GM19468 (cell line): ENCODE data around the gene ASXL1.
"Not testable (repeated sequence)": the region's sequence is repeated elsewhere in the genome, so short reads cannot be mapped to it uniquely, and the experiment has no call there.

Source experiments
- ATAC-seq: cut with Tn5 transposase; IDR thresholded peaks from one replicate; pipeline ENCODE4 v1.9.1; 2021; ENCODE audit warnings: mild to moderate bottlenecking, moderate library complexity, moderate number of reproducible peaks; ENCODE audit not compliant: unreplicated experiment; ENCODE audit errors: extremely low read depth

ASXL1 gene

DNA sequence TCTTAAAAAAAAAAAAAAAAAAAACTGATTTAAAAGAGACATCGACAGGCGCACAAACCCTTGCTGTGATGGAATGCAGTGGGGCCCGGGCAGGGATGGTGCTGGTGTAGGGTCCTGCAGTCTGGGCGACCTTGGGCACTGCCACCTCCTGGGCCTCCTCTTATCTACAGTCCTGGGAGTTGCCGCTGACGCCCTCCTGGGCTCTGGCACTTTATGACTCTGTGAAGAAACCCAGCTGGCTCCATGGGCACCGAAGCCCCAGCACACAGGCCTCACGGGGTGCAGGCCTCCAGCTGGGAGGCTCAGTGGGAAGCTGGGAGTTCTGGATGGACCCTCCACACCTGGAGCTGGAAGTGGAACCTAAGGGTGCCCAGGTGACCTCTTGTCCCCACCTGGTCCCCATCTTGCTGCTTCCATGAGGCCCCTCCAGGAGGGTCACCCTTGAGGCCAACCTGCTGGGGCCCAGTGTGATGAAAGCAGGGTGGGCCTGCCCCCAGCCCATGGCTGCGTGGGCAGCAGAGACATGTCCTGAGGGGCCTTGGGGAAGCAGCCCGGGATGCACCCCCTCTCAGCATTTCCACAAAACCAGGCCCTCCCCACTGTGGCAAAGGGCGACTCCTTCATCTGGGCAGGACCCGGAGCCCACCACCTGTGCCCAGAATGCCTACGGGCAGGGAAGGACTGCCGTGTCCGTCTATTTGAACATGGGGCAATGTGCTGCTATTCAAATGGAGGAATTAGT lies 104.9 kb downstream of the ASXL1 start:
- ATAC-seq: no peak

DNA sequence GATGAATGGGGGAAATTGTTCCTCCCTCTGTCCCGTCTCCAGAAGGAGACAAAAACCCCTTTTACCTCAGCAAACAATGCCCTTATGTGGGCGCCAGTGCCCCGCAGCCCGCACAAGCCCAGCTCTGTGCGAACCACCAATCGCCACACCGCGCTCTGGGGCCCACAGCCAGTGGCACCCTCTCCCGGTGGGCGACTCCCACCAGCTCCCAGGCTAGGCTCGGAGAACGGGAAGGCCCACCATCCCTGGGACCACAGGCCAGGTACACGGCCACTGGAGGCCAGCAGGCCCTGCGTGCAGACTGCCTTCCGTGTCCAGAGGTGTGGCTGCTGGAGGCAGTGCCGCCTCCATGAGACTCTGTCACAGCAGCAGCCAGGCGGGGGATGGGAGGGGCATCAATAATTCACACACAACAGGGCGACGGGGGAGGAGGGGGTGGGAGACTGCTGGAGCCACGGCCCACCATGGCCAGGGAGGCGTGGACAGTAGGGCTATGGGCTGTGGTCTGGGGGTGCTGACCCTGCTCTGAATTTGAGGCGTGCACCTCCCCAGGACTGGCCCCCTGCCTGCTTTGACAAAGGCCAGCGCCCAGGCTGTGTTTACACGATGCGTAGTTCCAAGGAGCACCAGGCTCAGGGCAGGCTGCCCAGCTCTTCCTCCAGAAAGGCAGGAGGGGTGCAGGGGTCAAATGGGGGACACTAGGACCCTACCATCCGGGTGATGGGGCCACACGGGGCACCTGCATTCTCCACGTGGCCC lies 105.7 kb downstream of the ASXL1 start:
- no peak for ATAC-seq

DNA sequence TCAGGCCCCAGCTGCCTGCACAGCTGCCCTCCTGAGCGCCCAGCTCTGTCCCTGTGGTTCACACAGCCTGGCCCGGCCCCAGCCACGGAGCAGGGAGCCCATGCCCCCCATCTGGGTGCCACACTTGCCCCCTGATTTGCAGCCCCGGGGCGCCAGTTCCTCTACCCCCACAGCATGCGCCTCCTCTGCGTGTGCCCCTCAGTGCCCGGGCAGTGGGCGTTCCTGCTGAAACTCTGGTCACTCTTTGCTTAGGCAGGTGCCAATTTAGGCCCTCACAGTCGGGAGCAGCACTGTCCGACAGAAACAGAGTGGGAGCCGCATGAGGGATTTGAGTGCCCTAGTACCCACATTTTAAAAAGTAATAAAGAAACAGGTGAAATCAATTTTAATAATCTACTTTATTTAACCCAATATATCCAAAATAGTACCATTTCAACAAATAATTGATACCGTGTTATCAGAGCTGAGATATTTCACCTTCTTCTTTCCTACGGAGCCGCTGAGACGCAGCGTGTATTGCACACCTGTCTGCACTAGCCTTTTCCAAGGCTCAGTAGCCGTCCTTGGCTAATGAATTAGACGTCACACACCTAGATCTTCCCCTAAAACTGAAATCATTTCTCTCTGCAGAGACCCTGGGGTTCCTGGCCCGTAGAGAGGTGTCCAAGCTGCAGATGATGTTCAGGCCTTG lies 106.4 kb downstream of the ASXL1 start:
- ATAC-seq: no peak

DNA sequence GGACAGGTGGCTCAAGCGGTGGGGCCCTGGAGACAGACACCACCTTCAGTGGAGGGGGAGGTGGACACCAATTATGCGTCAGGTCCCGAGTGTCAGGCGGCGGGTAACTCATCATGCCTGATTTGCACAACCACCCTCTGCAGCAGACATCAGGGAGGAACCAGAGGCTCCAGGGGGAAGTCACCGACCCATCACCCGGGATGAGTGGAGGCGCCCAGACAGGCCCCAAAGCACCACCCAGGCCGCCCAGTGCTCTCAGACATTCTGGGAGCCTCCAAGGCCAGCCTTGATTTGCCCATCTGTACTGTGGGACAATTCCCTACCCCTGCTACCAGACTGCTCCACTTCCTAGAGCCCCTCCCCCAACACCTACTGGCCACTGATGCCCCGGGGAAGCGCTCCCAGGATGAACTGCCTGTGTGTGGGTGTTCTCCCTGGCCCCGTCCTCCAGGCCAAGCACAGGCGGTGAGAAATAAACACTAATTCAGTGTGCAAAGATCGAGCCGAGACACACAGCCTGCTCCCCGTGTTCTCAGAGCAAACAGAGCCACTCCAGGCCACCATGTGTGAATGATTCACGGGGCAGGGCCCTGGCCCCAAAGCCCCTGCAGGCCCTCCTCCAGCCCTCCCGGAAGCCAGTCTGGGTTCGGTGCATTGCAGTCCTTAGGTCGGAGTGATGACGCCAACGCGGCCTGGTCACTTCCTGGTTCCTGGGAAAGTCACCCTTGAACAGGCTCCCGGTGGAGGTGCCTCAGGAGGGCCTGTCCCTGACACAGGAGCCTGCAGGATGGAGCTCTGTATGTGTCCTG lies 107.2 kb downstream of the ASXL1 start:
- no peak for ATAC-seq

DNA sequence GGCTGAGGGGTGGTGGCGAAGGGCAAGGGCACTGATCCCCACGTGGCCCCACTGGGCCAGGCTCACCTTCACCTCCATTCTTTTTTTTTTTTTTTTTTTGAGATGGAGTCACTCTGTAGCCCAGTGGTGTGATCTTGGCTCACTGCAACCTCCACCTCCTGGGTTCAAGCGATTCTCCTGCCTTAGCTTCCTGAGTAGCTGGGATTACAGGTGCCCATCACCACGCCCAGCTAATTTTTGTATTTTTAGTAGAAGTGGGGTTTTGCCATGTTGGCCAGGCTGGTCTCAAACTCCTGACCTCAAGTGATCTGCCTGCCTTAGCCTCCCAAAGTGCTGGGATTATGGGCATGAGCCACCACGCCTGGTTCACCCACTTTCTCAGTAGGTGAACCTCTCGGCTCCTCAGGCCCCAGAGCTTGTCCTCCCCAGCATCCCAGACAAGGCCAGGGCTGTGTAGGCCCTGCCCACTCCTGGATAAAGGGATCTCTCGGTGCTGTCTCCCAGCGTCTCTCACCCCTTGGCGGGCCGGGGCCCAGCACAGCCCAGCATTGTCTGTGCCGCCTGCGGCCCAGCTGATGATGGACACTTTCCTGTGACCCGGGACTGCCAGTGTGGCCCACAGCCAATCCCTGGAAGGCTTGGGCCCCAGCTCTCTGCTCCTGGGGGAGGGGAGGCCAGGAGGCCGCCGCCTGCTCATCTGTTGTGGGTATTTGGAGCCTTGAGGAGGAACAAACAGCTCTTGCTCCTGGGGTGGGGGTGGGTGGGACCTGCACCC lies 108.0 kb downstream of the ASXL1 start:
- not testable (repeated sequence) for ATAC-seq

DNA sequence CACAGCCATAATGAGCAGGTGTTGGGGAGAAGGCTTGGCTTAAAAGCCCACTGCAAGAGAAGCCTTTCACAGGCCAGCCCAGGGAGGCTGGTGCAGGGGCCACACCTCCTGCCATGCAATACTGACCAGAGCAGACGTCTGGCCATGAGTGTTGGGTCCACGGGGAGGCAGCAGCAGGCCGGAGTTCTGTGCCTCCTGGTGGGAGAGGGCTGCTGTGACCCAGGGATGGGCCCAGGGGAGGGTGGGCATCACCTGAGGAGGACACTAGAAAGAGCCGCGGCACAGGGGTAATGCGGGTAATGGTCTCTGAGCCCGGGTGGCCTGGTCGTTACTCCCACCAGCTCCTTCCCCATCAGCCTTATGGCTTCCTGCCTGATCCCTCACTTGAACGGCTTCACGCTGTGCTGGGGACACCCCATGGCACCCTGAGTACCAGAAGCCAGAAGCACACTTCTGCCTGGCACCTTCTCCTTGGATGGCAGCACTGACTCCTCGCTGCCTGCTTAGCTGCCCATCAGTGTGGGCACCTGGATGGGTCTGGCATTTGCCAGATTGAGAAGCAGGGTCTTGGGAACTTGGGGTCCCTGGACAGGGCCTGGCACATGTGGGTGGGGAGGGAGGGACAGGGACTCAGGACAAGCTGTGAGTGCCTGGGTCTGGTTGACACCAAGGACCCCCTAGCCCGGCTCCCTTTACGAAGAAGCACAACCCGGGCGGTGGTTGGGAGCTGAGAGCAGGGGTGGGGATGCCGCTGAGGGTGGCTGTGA lies 108.8 kb downstream of the ASXL1 start:
- no peak for ATAC-seq

DNA sequence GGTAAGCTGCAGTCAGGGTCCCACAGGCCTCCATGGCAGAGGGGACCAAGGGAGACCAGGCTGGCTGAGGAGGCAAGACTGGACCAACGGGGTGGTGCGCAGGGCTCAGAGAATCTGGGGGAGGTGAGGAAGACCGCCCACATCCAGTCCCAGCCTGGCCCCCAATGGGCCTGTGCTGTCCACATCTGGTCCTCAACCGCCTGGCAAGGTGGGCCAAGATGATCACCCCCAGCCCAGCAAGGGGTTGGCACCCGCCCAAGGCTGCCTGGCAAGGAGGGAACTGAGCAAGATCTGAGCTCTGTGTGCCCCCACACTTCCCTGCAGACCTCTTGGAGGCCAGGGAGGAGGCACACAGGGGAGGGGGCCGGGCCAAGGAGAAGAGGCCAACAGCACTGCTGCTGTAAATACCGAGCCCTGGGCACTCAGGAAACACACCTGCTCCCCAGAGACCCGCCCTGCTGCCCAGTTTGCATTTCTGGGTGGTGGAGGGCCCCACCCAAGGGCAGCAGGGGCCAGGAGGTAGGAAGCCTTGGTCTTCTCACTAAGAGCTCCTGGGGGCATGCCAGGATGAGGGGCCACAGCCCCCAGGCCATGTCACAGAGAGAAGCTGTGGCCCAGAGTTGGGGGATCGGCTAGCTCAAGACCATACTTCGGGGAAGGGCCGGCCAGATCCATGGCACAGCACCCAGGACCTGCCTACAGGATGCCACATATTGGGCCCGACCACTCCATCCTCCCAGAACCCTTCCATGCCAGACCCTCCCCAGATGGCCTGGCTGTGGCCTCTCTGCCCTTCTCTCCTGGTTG lies 109.6 kb downstream of the ASXL1 start:
- no peak for ATAC-seq

DNA sequence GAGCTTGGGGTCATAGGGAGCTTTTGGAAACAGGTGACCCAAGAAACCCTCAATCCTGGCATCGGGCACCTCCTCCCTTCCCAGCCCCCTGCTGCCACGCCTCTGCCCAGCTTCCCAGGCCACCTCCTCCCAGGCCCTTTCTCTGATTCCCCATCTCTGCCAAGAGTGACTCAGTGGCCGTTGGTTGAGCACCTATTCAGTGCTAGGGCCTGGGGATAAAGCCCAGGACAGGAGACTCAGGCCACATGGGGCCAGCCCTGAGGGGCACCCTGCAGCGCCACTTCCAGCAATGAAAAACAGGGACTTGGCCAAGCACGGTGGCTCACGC lies 110.1 kb downstream of the ASXL1 start:
- no peak for ATAC-seq

DNA sequence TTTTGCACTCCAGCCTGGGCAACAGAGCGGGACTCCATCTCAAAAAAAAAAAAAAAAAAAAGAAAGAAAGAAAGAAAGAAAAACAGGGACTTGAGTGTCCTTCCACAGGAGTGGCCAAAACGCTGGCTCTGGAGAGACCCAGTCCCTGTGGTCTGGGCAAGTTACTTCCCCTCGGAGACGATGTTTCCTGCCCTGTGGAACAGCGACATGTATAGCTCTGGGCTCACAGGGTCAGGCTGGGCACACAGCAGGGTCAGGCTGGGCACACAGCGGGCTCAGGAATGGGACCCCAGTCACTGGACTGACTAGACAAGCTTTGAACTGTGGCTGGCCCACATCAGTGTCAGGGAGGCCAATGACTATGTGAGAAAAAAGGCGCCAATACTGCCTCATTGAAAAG lies 110.7 kb downstream of the ASXL1 start:
- ATAC-seq: no peak

DNA sequence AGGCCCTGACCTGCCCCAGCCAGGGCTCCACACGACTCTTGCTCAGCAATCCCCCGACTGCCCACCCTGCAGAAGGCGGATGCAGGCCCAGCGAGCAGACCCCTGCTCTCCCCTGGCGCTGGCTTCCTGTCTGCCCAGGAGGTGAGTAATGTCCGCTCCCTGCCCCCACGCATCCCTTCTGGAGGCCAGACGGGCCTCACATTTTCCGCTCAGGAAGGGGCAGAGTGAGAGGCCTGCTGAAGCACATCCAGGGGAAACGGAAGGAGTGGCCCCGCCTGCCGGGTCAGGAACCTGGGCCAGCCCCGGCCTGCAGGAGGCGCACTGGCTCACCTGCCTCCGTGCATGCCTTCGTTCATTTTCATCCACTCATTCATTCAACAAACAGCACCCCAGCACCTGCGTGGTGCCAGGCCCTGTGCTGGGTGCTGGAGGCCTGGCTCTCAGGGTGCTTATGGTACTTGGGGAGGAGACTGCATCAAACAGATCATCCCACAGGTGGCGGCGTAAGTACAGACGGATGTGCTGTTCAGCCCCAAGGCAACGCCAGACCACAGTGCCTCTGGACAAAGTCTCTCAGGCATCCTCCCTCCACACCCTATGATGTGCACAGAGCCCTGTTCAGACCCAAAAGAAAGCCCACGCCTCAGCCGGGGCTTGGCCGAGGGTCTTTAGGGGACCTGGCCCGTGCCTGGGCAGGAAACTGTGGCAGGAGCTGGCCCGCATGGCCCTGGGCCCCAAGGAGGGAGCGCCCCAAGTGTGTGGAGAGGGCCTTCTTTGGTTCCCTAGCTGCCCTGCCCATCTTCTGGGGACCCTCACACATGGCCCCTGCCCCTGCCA lies 112.1 kb downstream of the ASXL1 start:
- ATAC-seq: no peak

DNA sequence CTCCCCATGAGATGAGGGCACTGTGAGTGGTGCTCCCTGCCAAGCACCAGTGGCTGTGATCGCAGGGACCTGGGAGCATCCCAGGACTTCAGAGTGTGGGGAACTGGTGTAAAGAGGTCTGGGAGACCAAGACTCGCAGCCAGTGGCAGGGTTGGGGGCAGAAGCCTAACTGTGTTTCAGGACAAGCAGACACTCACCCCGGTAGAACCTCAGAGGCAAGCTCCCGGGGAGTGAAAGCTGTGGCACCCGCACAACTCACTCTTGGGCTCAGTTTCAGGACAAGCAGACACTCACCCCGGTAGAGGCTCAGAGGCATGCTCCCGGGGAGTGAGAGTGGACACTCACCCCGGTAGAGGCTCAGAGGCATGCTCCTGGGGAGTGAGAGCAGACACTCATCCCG lies 112.8 kb downstream of the ASXL1 start:
- no peak for ATAC-seq

DNA sequence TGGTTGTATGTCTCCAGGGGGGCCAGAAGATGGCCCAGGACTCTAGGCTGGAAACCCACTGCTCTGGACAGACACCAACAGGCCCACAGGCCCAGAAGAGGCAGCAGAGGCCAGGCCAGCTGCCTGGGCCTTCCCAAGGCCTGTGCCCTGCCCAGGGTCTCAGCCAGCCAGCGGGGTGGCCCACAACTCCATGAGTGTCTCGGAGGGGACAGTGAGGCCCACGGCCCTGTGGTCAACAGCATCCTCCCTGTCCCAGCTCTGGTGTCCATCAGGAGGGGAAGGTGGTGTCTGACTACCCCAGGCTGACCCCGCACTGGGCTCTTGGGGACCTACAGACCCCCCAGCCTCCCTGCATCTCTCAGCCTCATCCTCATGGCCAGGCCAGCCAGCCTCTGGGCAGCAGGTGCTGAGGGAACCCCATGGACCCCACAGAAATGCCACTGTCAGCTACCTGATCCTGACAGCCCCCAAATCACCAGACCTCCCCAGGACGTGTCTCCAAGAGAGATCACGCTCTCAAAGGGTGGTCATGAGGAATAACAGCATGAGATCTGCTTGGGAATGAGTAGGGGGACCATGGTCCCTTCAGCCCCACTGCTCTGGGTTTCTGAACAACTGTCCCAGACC lies 114.6 kb downstream of the ASXL1 start:
- no peak for ATAC-seq

DNA sequence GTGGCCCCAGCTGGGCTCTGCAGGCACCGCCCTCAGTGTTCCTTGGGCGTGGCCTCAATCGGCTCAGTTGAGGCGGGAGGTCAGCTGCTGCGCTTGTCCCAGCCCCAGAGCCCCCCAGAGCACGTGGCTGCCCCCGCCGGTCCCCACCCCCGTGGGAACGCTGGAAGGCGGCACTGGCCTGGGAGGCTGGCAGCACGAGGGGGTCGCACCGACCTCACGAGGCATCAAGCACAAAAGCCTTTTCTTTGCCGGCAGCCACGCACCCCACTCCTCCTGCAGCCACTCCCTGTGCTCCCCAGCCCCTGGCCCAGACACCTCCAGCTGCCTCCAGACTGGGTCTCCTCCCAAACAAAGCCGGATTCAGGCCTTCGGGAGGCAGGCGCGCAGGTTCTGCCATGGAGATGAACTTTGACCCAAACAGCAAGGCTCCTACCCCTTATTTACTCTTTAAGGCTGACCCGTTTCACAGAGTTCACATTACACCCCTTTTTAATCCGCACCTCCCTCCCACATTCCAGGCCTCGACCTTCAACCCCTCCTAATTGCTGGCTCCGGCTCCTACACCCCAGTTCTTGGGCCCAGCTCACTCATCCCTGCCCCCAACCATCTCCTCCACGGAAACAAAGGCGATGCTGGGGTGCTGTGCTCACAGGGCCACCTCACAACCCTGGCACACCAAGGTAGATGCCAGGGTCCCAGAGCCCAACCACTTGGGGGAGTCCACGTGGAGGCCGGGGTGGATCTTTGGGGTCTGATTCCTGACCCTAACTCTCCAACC lies 115.3 kb downstream of the ASXL1 start:
- ATAC-seq: no peak

DNA sequence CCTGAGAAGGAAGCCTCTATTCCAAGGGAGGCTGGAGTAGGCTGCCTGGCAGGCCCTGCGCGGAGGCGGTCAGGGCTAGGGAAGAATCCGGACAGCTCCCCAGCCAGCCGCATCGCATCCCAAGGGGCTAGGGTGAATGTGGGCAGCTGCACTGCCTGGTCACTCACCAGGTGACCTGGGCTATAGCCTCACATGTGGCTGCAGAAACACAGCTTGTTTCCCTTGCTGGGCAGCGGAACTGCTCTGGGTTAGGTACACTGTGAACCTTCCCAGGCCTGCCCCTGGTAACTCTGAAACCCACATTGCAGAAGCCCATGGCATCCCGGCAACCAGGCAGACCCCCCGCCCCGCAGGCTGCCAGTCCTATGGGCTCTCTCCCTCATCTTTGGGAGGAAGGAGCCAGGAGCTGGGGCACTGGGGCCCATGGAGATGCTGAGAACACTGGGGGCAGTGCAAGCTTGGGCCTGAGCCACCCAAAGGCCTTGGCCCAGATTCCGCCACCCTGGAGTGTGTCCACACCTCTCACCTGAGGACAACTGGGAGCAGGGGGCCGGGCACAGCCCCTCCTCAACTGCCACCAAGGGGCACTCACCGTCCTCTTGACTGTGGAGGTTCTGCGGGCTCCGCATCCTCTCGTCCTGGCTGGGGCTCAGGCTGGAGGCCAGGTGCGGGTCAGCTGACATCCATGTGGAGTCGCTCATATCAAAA lies 116.0 kb downstream of the ASXL1 start:
- ATAC-seq: no peak

DNA sequence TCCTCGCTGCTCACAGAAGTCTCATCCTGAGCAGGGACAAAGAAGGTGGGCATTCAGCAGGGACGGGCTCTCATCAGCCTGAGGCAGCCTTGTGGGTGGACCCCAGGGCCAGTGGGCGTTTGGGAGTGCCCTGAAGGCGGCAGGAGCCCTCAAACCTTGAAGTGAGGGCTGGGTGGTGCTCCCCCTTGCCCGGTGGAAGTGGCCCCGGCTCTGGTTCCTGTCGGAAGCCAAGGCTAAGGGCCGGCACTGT lies 116.5 kb downstream of the ASXL1 start:
- ATAC-seq: no peak
